Uterus (tissue), 4 donors: Measurements from ENCODE around the gene EIF3D. TPM values are rescaled to one million over a fixed set of nuclear protein-coding genes. Genes with fewer than 3 reads are reported as not detected.

Experiments
- DNase-seq, 2 donors: peaks; one replicate each; pipeline ENCODE4 v3.0.0-alpha.2; 2019 to 2020
- H3K27ac ChIP-seq, 2 donors: fragments of 200-600 bp; sonication (generic); 1 replicate in 1 of 2; 2 replicates in 1 of 2; pipeline ENCODE4 v1.5.1; 2016 to 2018
- H3K27me3 ChIP-seq, 2 donors: fragments of 200-600 bp; sonication (generic); one replicate each; pipeline ENCODE4 v1.5.1; 2018 to 2019; ENCODE audit warnings: control low read depth in 1 of 2
- H3K36me3 ChIP-seq, 2 donors: fragments of 200-600 bp; sonication (generic); one replicate each; pipeline ENCODE4 v1.5.1; 2019; ENCODE audit warnings: control low read depth in 1 of 2
- H3K4me1 ChIP-seq, 2 donors: fragments of 200-600 bp; sonication (generic); one replicate each; pipeline ENCODE4 v1.5.1; 2018 to 2019; ENCODE audit warnings: control low read depth in 1 of 2
- H3K4me3 ChIP-seq, 2 donors: fragments of 200-600 bp; sonication (generic); 1 replicate in 1 of 2; 2 replicates in 1 of 2; pipeline ENCODE4 v1.5.1; 2018 to 2019; ENCODE audit warnings: mild to moderate bottlenecking in 1 of 2
- H3K9me3 ChIP-seq, 2 donors: fragments of 200-600 bp; sonication (generic); one replicate each; pipeline ENCODE4 v1.5.1; 2019; ENCODE audit warnings: control low read depth in 1 of 2
- POLR2A ChIP-seq, 2 donors: fragments of 450-650 bp; IDR thresholded peaks; one replicate each; pipeline ENCODE4 v1.6.1; 2016; ENCODE audit warnings: antibody characterized with exemption in 2 of 2, mild to moderate bottlenecking in 1 of 2, moderate library complexity in 1 of 2
- intact Hi-C: fragments of 100-400 bp; cut with DNase I; formaldehyde crosslinking; loops from one replicate; pipeline ENCODE4 v1.15.1; 2023; ENCODE audit warnings: low total_unique reads
- total RNA-seq, 4 donors: library from RNA; depleted of rRNA in 3 of 4; stranded (reverse); fragments of >200 nt in 3 of 4; gene quantifications; one replicate each; pipeline versions ENCODE4 v1.1.0 to v1.2.4, GENCODE V29; 2014 to 2023
- TF ChIP-seq, protein P1 (sequence below), 4 experiments: fragments of 200-600 bp in 2 of 4; fragments of 450-650 bp in 2 of 4; sonication (generic) in 2 of 4; IDR thresholded peaks; one replicate each; pipeline ENCODE4 v1.5.1; 2016 to 2019; ENCODE audit warnings: antibody characterized with exemption in 4 of 4, mild to moderate bottlenecking in 2 of 4, moderate library complexity in 1 of 4
- donor health status: DM: yes; HTN: yes; CAD: no.

The EIF3D gene
- total RNA-seq, 4 donors from 2014 or later = 177 to 350 (median 297) TPM

DNA sequence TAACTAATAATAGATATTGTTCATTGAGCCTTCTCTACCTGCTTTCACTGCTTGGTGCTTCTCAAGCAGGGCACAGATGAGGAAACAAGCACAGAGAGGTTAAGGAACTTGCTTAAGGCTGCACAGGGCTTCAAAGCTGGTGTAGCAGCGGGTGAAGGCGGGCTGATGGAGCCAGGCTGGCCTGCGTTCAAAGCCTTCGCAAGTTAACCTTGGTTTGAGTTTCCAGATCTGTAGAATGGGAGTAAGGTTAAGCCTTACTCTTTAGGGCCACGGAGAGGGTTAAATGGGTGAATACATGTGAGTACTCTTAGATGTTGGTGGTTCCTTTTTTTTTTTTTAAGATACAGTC, 36.2 kb upstream of the EIF3D start:
- DNase-seq = no peak
- Histone ChIP-seq H3K9me3 (no peaks in the 10 kb centered on the region), H3K27me3 (peaks cover 0 to 6% of the 10 kb centered on the region in 2 donors), H3K4me1 (no peaks in the 10 kb centered on the region), H3K27ac (no peak overlapping the region), H3K36me3 (no peaks in the 10 kb centered on the region), H3K4me3 (no peak overlapping the region)
- intact Hi-C loops = no loop called here
- no peak for TF ChIP-seq POLR2A (IDR thresholded peaks at IDR 0.05)
- TF ChIP-seq, protein P1, sequence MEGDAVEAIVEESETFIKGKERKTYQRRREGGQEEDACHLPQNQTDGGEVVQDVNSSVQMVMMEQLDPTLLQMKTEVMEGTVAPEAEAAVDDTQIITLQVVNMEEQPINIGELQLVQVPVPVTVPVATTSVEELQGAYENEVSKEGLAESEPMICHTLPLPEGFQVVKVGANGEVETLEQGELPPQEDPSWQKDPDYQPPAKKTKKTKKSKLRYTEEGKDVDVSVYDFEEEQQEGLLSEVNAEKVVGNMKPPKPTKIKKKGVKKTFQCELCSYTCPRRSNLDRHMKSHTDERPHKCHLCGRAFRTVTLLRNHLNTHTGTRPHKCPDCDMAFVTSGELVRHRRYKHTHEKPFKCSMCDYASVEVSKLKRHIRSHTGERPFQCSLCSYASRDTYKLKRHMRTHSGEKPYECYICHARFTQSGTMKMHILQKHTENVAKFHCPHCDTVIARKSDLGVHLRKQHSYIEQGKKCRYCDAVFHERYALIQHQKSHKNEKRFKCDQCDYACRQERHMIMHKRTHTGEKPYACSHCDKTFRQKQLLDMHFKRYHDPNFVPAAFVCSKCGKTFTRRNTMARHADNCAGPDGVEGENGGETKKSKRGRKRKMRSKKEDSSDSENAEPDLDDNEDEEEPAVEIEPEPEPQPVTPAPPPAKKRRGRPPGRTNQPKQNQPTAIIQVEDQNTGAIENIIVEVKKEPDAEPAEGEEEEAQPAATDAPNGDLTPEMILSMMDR (IDR thresholded peaks at IDR 0.05) = no peak

DNA sequence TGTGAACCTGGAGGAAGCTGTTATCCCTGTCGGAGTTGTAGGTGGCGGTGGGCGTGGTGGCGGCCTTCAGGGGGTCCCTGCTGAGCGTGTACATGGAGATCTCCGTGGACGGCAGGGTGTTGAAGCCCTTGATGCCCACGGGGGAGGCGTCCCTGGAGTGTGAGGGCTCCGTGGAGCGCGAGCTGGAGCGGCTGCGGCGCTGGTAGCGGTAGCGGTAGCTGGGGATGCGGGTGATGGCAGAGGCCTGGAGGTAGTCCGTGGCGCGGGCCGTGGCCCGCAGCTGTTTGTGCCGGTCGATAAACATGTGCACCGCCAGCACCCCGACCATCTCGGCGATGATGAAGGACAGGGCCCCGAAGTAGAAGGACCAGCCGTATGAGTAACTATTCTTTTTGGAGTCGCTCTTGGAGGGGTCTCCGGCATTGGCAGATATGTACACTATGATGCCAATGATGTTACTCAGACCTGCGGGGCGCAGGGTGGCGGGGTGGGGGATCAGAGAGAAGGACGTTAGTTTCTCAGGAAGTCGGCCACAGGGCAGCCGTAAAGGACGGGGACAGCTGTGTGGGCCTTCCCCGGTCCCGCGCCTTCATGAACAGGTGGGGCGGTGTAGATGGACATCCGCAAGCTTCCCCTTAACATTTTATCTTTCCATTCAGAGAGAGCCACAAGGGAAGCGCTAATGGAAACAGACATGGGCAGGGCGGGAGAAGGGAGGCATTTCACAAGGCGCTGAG, 35.6 kb upstream of the EIF3D start:
- no peak overlapping the region for H3K4me3 ChIP-seq
- H3K36me3 ChIP-seq = no peaks in the 10 kb centered on the region
- H3K27me3 ChIP-seq = peaks cover 0 to 6% of the 10 kb centered on the region in 2 donors
- no peak for DNase-seq
- H3K9me3 ChIP-seq = no peaks in the 10 kb centered on the region
- TF ChIP-seq, protein P1 (IDR thresholded peaks at IDR 0.05) = no peak
- no peak for TF ChIP-seq POLR2A (IDR thresholded peaks at IDR 0.05)
- no peaks in the 10 kb centered on the region for H3K4me1 ChIP-seq
- intact Hi-C loops = no loop called here
- no peak overlapping the region for H3K27ac ChIP-seq

DNA sequence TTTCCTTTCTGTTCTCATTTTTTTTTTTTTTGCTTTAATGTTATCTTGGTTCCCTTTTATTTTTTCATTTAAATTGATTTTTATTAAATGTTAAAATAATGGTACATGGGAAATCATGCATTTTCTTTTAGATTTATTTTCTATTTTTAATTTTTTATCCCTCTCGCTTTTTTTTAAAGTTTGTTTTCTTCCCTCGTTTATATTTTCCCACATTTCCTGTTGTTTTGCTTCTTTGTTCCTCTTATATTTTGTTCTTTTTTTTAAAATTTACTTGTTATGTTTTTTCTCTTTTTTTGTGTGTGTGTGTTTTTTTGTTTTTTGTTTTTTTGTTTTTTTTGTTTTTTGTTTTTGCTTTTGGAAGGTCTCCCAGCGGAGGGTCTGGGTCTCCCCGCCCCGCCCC, 34.9 kb upstream of the EIF3D start:
- TF ChIP-seq, protein P1 (IDR thresholded peaks at IDR 0.05) = no peak
- no peak for TF ChIP-seq POLR2A (IDR thresholded peaks at IDR 0.05)
- Histone ChIP-seq H3K27ac (no peak overlapping the region), H3K9me3 (no peaks in the 10 kb centered on the region), H3K27me3 (peaks cover 0 to 6% of the 10 kb centered on the region in 2 donors), H3K36me3 (no peaks in the 10 kb centered on the region), H3K4me1 (no peaks in the 10 kb centered on the region), H3K4me3 (no peak overlapping the region)
- DNase-seq = no peak
- intact Hi-C loops = no loop called here

DNA sequence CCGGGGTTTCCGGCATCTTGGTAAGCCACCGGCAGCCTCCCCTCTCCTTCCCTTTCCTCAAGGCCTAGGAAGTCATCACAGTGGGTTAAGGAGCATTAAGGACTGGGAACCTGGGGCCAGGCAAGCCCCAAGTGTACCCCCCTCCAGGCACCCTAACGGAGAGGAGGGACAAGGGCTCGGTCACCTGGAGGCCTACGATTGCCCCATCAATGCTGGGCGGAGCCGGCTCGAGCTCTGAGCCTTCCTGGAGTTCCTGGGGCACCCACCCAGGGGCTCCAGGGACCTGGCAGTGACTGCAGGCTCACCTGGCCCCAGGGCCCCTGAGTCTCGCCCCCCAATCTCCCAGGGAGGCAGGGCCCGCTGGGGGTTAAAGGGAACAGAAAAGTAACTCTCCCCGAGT, 34.5 kb upstream of the EIF3D start:
- intact Hi-C loops = no loop called here
- H3K27me3 ChIP-seq = peaks cover 0 to 6% of the 10 kb centered on the region in 2 donors

DNA sequence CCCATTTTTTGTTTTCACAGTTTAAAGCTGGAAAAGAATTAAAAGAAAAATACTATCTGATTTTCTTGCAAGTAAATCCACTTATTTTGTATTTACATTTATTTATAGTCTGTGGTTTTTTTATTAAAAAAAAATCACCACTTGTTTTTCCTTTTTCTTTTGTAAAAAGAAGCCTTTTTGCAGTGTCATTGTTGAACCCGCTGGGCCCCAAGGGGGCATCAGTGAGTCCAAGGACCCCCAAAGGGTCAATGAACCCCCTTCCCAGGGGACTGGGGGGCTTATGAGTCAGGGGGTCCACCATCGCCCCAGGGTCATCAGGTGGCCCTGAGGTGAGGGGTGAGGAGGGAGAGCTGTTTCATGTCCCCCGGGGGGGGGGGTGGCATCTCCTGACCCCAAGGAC, 34.0 kb upstream of the EIF3D start:
- Histone ChIP-seq H3K27ac (no peak overlapping the region), H3K4me1 (no peaks in the 10 kb centered on the region), H3K9me3 (no peaks in the 10 kb centered on the region), H3K27me3 (peaks cover 0 to 6% of the 10 kb centered on the region in 2 donors), H3K4me3 (no peak overlapping the region), H3K36me3 (no peaks in the 10 kb centered on the region)
- no peak for DNase-seq
- intact Hi-C loops = no loop called here
- TF ChIP-seq POLR2A (IDR thresholded peaks at IDR 0.05) = no peak
- TF ChIP-seq, protein P1 (IDR thresholded peaks at IDR 0.05) = no peak

More for the DNA sequence above, 34.5 kb upstream of the EIF3D start:
- Histone ChIP-seq H3K4me1 (no peaks in the 10 kb centered on the region), H3K27ac (no peak overlapping the region), H3K4me3 (no peak overlapping the region), H3K36me3 (no peaks in the 10 kb centered on the region), H3K9me3 (no peaks in the 10 kb centered on the region)
- DNase-seq = no peak
- TF ChIP-seq, protein P1 (IDR thresholded peaks at IDR 0.05) = no peak
- TF ChIP-seq POLR2A (IDR thresholded peaks at IDR 0.05) = no peak
